Measurements from ENCODE around the gene XYLT1.

XYLT1 gene

GRCh38 chr16:17370223-17370707 is 100.5 kb downstream of the XYLT1 start:
- Histone ChIP-seq H3K4me3 (ENCODE audit: low read depth, low read length) (no peak overlapping the region), H3K9me3 (ENCODE audit: control insufficient read depth, insufficient read depth, low read depth, low read length) (no peaks in the 10 kb centered on the region), H3K4me1 (ENCODE audit: control insufficient read depth, insufficient read depth, low read length) (no peaks in the 10 kb centered on the region), H3K36me3 (ENCODE audit: control insufficient read depth in 2 of 2, insufficient read depth in 1 of 2, low read length in 2 of 2) (no peaks in the 10 kb centered on the region), H3K27ac (ENCODE audit: extremely low read depth, low read depth, low read length) (no peak overlapping the region)
- CTCF ChIA-PET: no interaction called here
- TF ChIP-seq ZNF23 (tag by site-specific recombination; IDR thresholded peaks at IDR 0.05; ENCODE audit: borderline replicate concordance) (no peak), EGR2 (tag by site-specific recombination; IDR thresholded peaks at IDR 0.05; ENCODE audit: low read depth) (no peak), ZNF701 (tag by site-specific recombination; IDR thresholded peaks at IDR 0.05) (no peak), SCRT2 (tag by site-specific recombination; IDR thresholded peaks at IDR 0.05) (no peak), PRDM2 (tag by site-specific recombination; IDR thresholded peaks at IDR 0.05; ENCODE audit: borderline replicate concordance) (no peak), OSR2 (tag by site-specific recombination; IDR thresholded peaks at IDR 0.05) (no peak), HOXD13 (CRISPR knock-in tag; IDR thresholded peaks at IDR 0.05; ENCODE audit: borderline replicate concordance) (no peak), ZNF292 (tag by site-specific recombination; IDR thresholded peaks at IDR 0.05; ENCODE audit: borderline replicate concordance, low read depth) (no peak), ZNF132 (tag by site-specific recombination; IDR thresholded peaks at IDR 0.05; ENCODE audit: borderline replicate concordance) (no peak), YY2 (tag by site-specific recombination; IDR thresholded peaks at IDR 0.05) (no peak), ZSCAN18 (tag by site-specific recombination; IDR thresholded peaks at IDR 0.05) (no peak), GLIS1 (tag by site-specific recombination; IDR thresholded peaks at IDR 0.05) (no peak), ZNF175 (tag by site-specific recombination; IDR thresholded peaks at IDR 0.05) (no peak), WT1 (tag by site-specific recombination; IDR thresholded peaks at IDR 0.05) (no peak), ZNF174 (tag by site-specific recombination; IDR thresholded peaks at IDR 0.05) (no peak), ZNF600 (tag by site-specific recombination; IDR thresholded peaks at IDR 0.05) (no peak), ZNF654 (tag by site-specific recombination; IDR thresholded peaks at IDR 0.05; ENCODE audit: low read depth) (no peak), ZXDB (tag by site-specific recombination; IDR thresholded peaks at IDR 0.05) (no peak), ZNF645 (tag by site-specific recombination; IDR thresholded peaks at IDR 0.05) (no peak), ZIC2 (tag by site-specific recombination; IDR thresholded peaks at IDR 0.05) (no peak)
- POLR2A ChIA-PET: no interaction called here

Data from HEK293 (cell line).